Mesothelial cell of epicardium (in vitro differentiated cells): ENCODE results near the gene RBFOX1. TPM values are rescaled to one million over a fixed set of nuclear protein-coding genes. Genes with fewer than 3 reads are reported as not detected.

Experiments used
- DNase-seq, 2 experiments: peaks; one replicate each; pipeline ENCODE4 v3.0.0; 2021; ENCODE audit warnings: low spot score in 2 of 2; ENCODE audit not compliant: unreplicated experiment in 2 of 2
- H3K27ac Mint-ChIP-seq: 2 replicates; pipeline ENCODE4 v1.8.0; 2021; ENCODE audit warnings: mixed read lengths
- H3K27me3 Mint-ChIP-seq: 2 replicates; pipeline ENCODE4 v1.8.0; 2021; ENCODE audit warnings: low read depth, mixed read lengths
- H3K36me3 Mint-ChIP-seq: 2 replicates; pipeline ENCODE4 v1.8.0; 2021; ENCODE audit warnings: mixed read lengths
- H3K4me1 Mint-ChIP-seq: 2 replicates; pipeline ENCODE4 v1.8.0; 2021; ENCODE audit warnings: mixed read lengths
- H3K4me3 Mint-ChIP-seq: 2 replicates; pipeline ENCODE4 v1.8.0; 2021; ENCODE audit warnings: mild to moderate bottlenecking, moderate library complexity, mixed read lengths
- H3K9me3 Mint-ChIP-seq: 2 replicates; pipeline ENCODE4 v1.8.0; 2021; ENCODE audit warnings: mixed read lengths
- total RNA-seq: library from RNA; stranded (reverse); gene quantifications from 3 replicates; pipeline ENCODE4 v1.2.1, GENCODE V29; 2021
- TF ChIP-seq, protein P1 (sequence below): fragments of 200-600 bp; sonication (generic); IDR thresholded peaks from one replicate; pipeline ENCODE4 v1.5.0; 2021; ENCODE audit warnings: antibody characterized with exemption; ENCODE audit not compliant: unreplicated experiment

Gene RBFOX1
- total RNA-seq, 1 donor from 2014 or later: 0.67 TPM

DNA sequence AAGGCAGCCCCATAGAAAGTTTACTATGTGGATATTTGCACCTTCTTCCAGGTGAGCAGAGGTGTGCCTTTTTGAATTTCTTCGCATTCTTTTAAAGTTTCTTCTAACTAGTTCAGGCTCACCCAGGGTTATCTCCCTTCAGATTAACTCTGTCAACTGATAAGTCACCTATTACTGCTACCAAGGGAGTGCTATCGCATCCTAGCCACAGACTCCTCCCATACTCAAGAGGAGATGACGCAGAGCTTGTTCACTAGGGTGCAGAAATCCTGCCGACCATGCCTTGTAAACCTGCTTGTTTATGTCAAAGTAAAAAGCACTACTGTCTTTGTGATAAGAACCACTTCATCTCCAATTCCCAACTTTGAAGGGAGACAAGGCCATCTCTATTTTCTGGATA lies 390.1 kb downstream of the RBFOX1 start:
- H3K27ac Mint-ChIP-seq: no peak overlapping the region
- H3K27me3 Mint-ChIP-seq: no peaks in the 10 kb centered on the region
- H3K4me3 Mint-ChIP-seq: no peak overlapping the region
- TF ChIP-seq, protein P1, sequence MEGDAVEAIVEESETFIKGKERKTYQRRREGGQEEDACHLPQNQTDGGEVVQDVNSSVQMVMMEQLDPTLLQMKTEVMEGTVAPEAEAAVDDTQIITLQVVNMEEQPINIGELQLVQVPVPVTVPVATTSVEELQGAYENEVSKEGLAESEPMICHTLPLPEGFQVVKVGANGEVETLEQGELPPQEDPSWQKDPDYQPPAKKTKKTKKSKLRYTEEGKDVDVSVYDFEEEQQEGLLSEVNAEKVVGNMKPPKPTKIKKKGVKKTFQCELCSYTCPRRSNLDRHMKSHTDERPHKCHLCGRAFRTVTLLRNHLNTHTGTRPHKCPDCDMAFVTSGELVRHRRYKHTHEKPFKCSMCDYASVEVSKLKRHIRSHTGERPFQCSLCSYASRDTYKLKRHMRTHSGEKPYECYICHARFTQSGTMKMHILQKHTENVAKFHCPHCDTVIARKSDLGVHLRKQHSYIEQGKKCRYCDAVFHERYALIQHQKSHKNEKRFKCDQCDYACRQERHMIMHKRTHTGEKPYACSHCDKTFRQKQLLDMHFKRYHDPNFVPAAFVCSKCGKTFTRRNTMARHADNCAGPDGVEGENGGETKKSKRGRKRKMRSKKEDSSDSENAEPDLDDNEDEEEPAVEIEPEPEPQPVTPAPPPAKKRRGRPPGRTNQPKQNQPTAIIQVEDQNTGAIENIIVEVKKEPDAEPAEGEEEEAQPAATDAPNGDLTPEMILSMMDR: no peak
- DNase-seq: no peak
- H3K4me1 Mint-ChIP-seq: no peaks in the 10 kb centered on the region
- H3K36me3 Mint-ChIP-seq: no peaks in the 10 kb centered on the region
- peaks cover 6% of the 10 kb centered on the region for H3K9me3 Mint-ChIP-seq

DNA sequence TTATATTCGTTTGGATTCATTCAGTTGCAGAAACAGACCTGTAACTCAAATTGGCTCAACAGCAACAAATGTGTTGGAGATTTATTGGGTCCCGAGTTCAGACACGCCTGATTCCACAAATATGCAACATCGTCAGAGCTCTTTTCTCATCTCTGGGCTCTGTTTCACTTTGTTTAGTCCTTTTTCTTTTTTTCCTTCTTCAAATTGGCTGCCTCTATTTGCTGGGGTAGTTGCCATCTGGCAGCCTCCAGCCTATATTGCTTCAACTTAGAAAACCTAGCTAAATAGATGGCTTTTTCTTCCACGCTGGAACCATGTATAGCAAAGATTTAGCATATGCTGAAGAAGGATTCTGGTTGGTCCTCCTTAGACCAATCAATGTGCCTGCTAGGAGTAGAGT lies 398.5 kb downstream of the RBFOX1 start:
- peaks cover 6% of the 10 kb centered on the region for H3K9me3 Mint-ChIP-seq
- H3K36me3 Mint-ChIP-seq: no peaks in the 10 kb centered on the region
- no peak overlapping the region for H3K4me3 Mint-ChIP-seq
- DNase-seq: no peak
- TF ChIP-seq, protein P1: no peak
- no peaks in the 10 kb centered on the region for H3K27me3 Mint-ChIP-seq
- no peaks in the 10 kb centered on the region for H3K4me1 Mint-ChIP-seq
- H3K27ac Mint-ChIP-seq: no peak overlapping the region

DNA sequence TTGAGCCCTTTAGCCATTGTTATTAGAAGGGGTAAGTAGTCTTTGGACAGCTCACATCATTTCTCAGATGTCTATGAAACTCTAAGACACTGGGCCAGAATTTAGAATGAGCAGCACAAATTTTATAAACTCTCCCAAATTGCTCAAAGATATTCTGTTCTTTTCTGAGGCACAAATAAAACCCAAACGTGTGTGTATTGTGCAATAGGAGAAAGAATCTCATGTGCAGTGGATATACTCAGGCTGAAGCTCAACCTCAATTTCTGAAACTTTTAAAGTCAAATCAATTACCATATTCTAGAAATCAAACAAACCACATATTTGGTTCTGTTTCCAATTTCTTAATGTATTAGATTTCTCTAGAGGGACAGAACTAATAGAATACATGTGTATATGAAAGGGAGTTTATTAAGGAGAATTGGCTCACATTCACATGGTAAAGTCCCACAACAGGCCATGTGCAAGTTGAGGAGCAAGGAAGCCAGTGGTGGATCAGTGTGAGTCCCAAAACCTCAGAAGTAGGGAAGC lies 403.6 kb downstream of the RBFOX1 start:
- DNase-seq: no peak
- TF ChIP-seq, protein P1: no peak
- H3K36me3 Mint-ChIP-seq: no peaks in the 10 kb centered on the region
- peaks cover 18% of the 10 kb centered on the region for H3K9me3 Mint-ChIP-seq
- no peaks in the 10 kb centered on the region for H3K27me3 Mint-ChIP-seq
- H3K4me1 Mint-ChIP-seq: no peaks in the 10 kb centered on the region
- no peak overlapping the region for H3K27ac Mint-ChIP-seq
- H3K4me3 Mint-ChIP-seq: no peak overlapping the region

DNA sequence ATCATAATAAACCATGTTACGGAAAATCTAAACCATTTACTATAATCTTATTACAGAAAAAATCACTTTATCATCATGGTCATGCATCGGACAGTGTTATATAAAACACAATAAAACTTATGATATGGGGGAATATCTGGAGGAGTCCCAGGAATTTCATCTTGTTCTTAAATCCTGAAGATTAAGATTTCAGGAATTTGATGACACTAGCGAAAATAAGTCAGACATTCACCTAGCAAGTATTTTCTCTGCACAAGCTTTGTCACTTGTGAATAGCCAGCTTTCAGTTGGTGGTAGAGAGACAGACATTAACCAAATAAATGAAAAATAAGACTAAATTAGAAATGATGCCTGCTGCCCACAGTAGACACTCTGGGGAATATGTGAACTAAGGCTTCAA lies 410.0 kb downstream of the RBFOX1 start:
- Mint-ChIP-seq H3K9me3 (peaks cover 18% of the 10 kb centered on the region), H3K27me3 (no peaks in the 10 kb centered on the region)

DNA sequence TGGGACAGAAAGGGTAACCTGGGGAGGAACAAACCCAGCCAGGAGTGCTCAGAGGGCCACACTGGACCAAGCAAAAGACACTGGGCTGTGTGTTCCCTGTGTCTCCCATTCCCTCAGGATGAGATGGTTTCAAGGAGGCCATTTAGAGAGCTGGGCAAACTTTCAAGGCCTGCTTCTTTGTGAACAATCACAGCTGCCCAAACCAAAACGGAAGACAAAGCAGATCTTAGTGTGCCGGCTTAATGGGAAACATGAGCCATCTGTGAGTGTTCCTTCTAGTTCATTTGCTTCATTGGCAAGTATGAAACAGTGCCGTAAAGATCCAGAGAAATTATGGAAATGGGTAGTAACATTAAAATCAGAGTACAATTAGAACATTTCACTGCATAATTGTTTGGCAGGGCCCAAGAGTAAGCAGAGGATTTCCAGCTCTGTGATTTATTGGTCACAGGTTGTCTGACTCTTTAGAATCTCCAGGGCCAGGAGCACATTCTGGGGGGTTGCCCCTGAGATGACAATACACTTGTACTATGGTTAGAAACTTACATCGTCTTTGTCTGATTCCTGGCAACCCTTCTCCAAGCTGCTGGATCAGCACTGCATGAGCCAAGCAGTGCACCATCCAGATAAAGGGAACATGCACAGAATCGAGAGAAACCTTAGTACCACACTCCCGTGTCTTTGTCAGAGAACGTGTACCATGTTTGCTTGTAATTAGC lies 412.1 kb downstream of the RBFOX1 start:
- H3K9me3 Mint-ChIP-seq: peaks cover 5% of the 10 kb centered on the region
- H3K4me3 Mint-ChIP-seq: no peak overlapping the region
- H3K4me1 Mint-ChIP-seq: peaks cover 2% of the 10 kb centered on the region
- no peak for DNase-seq
- no peaks in the 10 kb centered on the region for H3K27me3 Mint-ChIP-seq
- H3K36me3 Mint-ChIP-seq: no peaks in the 10 kb centered on the region
- TF ChIP-seq, protein P1: no peak
- no peak overlapping the region for H3K27ac Mint-ChIP-seq

More for the DNA sequence above, 410.0 kb downstream of the RBFOX1 start:
- TF ChIP-seq, protein P1: no peak
- no peak for DNase-seq
- Mint-ChIP-seq H3K4me3 (no peak overlapping the region), H3K4me1 (no peaks in the 10 kb centered on the region), H3K27ac (no peak overlapping the region), H3K36me3 (no peaks in the 10 kb centered on the region)
